GM19455 (cell line): ENCODE results near the gene NOX5.
"Not testable (repeated sequence)": the region's sequence is repeated elsewhere in the genome, so short reads cannot be mapped to it uniquely, and the experiment has no call there.

Source experiments
- ATAC-seq: cut with Tn5 transposase; IDR thresholded peaks from one replicate; pipeline ENCODE4 v1.9.1; 2021; ENCODE audit not compliant: unreplicated experiment

Gene NOX5

GRCh38 chr15:69055251-69055650 is 40.8 kb downstream of the NOX5 start:
- ATAC-seq: no peak

- ATAC-seq: no peak
Measured at GRCh38 chr15:69056365-69056764, 41.9 kb downstream of the NOX5 start.

- ATAC-seq: no peak
Measured at GRCh38 chr15:69058830-69059556, 44.5 kb downstream of the NOX5 start.

GRCh38 chr15:69059557-69059943 is 45.1 kb downstream of the NOX5 start:
- no peak for ATAC-seq

- ATAC-seq: no peak
Measured at GRCh38 chr15:69060041-69060481, 45.6 kb downstream of the NOX5 start.

- ATAC-seq: no peak
Measured at GRCh38 chr15:69060744-69061143, 46.2 kb downstream of the NOX5 start.

GRCh38 chr15:69061414-69061842 is 46.9 kb downstream of the NOX5 start:
- ATAC-seq: no peak

- ATAC-seq: no peak
Measured at GRCh38 chr15:69064649-69065048, 50.2 kb downstream of the NOX5 start.

- no peak for ATAC-seq
Measured at GRCh38 chr15:69066007-69066995, 51.8 kb downstream of the NOX5 start.

GRCh38 chr15:69067296-69067695 is 52.8 kb downstream of the NOX5 start:
- ATAC-seq: no peak

- no peak for ATAC-seq
Measured at GRCh38 chr15:69068157-69068556, 53.7 kb downstream of the NOX5 start.

GRCh38 chr15:69069290-69069689 is 54.8 kb downstream of the NOX5 start:
- not testable (repeated sequence) for ATAC-seq

- ATAC-seq: no peak
Measured at GRCh38 chr15:69069996-69070395, 55.5 kb downstream of the NOX5 start.

- no peak for ATAC-seq
Measured at GRCh38 chr15:69070396-69070795, 55.9 kb downstream of the NOX5 start.

GRCh38 chr15:69071260-69071659 is 56.8 kb downstream of the NOX5 start:
- no peak for ATAC-seq

GRCh38 chr15:69072906-69073305 is 58.4 kb downstream of the NOX5 start:
- no peak for ATAC-seq

GRCh38 chr15:69074001-69074842 is 59.7 kb downstream of the NOX5 start:
- no peak for ATAC-seq

GRCh38 chr15:69074843-69075224 is 60.3 kb downstream of the NOX5 start:
- ATAC-seq: no peak

GRCh38 chr15:69075440-69075839 is 60.9 kb downstream of the NOX5 start:
- no peak for ATAC-seq

- no peak for ATAC-seq
Measured at GRCh38 chr15:69076756-69077155, 62.3 kb downstream of the NOX5 start.

- ATAC-seq: no peak
Measured at GRCh38 chr15:69078638-69079037, 64.1 kb downstream of the NOX5 start.
